ENCODE data around the gene EIF4G3. TPM values are rescaled to one million over a fixed set of nuclear protein-coding genes. Genes with fewer than 3 reads are reported as not detected.

Gene EIF4G3
- total and polyA plus RNA-seq, 2 of the 8 experiments (the other 6 are each of a cell fraction or from before 2014, with no cell fraction given): 47.5 to 66.6 TPM

DNA sequence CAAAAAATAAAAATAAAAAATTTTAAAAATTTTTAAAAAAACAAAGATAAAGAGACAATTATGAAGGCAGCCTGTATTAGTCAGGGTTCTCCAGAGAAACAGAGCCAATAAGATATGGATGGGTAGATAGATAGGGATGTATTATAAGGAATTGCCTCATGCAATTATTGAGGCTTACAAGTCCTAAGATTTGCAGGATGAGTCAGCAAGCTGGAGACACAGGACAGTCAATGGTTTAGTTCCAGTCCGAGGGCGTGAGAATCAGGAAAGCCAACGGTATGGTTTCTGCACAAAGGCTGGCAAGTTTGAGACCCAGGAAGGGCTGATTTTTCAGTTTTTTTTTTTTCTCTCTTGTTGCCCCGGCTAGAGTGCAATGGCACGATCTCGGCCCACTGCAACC is 24.1 kb upstream of the EIF4G3 start:
- Histone ChIP-seq H3K9me3 (ENCODE audit: insufficient read depth in 2 of 2, low read depth in 1 of 2, low read length in 1 of 2) (no peaks in the 10 kb centered on the region), H3K23ac (ENCODE audit: insufficient read length) (no peak overlapping the region), H3K9ac (replicated peaks in 1 of 4; ENCODE audit: extremely low read depth in 1 of 4, low read depth in 3 of 4, low read length in 3 of 4) (no peak overlapping the region), H2BK15ac (ENCODE audit: low read length) (no peak overlapping the region), H3K4me1 (replicated peaks in 1 of 4; ENCODE audit: control insufficient read depth in 3 of 4, insufficient read depth in 4 of 4, low read length in 3 of 4) (no peaks in the 10 kb centered on the region), H4K20me1 (replicated peaks in 1 of 2; ENCODE audit: control insufficient read depth in 1 of 2, insufficient read depth in 2 of 2, low read length in 2 of 2) (no peaks in the 10 kb centered on the region), H2BK120ac (replicated peaks; ENCODE audit: low read depth, low read length) (no peak overlapping the region), H2BK5ac (ENCODE audit: low read depth, low read length) (no peak overlapping the region), H2AK5ac (ENCODE audit: low read depth, low read length) (no peak overlapping the region), H3K79me2 (ENCODE audit: control insufficient read depth in 1 of 2, insufficient read depth in 2 of 2, low read length in 2 of 2) (no peaks in the 10 kb centered on the region), H2BK20ac (ENCODE audit: low read length) (no peak overlapping the region), H3K18ac (ENCODE audit: extremely low read depth, low read length) (no peak overlapping the region), H4K8ac (ENCODE audit: extremely low read depth, insufficient read depth, low read length) (no peak overlapping the region), H3K23me2 (ENCODE audit: low read depth, low read length) (no peaks in the 10 kb centered on the region), H3K36me3 (ENCODE audit: control insufficient read depth in 2 of 4, insufficient read depth in 4 of 4, low read length in 3 of 4) (no peaks in the 10 kb centered on the region), H4K91ac (replicated peaks; ENCODE audit: insufficient read length, low read length) (no peak overlapping the region), H3K27ac (ENCODE audit: low read depth, low read length) (no peak overlapping the region), H3K14ac (ENCODE audit: insufficient read length) (no peak overlapping the region), H3K4me2 (ENCODE audit: insufficient read depth in 1 of 2, low read depth in 2 of 2, low read length in 2 of 2) (no peak overlapping the region), H3K27me3 (replicated peaks in 1 of 4; ENCODE audit: control insufficient read depth in 3 of 4, extremely low read depth in 1 of 4, insufficient read depth in 3 of 4, low read length in 3 of 4) (peaks cover 0 to 4% (median 3%) of the 10 kb centered on the region in 4 experiments; a peak in 4 of 7 replicates), H2BK12ac (ENCODE audit: low read depth, low read length) (no peak overlapping the region), H4K5ac (ENCODE audit: insufficient read length, low read depth, low read length) (no peak overlapping the region), H2AFZ (ENCODE audit: low read length) (no peak overlapping the region), H3K4me3 (ENCODE audit: extremely low read depth in 1 of 4, insufficient read depth in 2 of 4, low read depth in 3 of 4, low read length in 4 of 4) (no peak overlapping the region), H3K79me1 (ENCODE audit: low read depth, low read length) (no peaks in the 10 kb centered on the region), H3K4ac (replicated peaks; ENCODE audit: insufficient read length, low read depth, low read length) (no peak overlapping the region), H3K56ac (replicated peaks; ENCODE audit: insufficient read length, low read depth, low read length) (no peak overlapping the region)
- 91% methylated on average over 6 of the region's 6 CpGs; no CpG with 5 or more reads in 1 of the 2 experiments for WGBS, 2 experiments (ENCODE audit: extremely low coverage in 1 of 2, insufficient coverage in 1 of 2, insufficient read length in 1 of 2, insufficient replicate concordance in 2 of 2, low coverage in 1 of 2, low lambda C conversion rate in 2 of 2, missing lambda C conversion rate in 1 of 2)
- FAIRE-seq: no peak
- ChIA-PET CTCF (ENCODE audit: partially characterized antibody) (interaction anchor here (1.5 to 1.9 kb wide), 2 partner anchors 17 to 504 kb away, joined by 3 to 6 read pairs; no protein-coding TSS in a partner anchor), POLR2A (ENCODE audit: partially characterized antibody) (no interaction called here)
- no peak for DNase-seq (ENCODE audit: low read depth in 1 of 2, low spot score in 2 of 2)
- TF ChIP-seq SIN3A (conservative IDR thresholded peaks at IDR 0.05 in 1 of 2, IDR thresholded peaks at IDR 0.05 in 1 of 2; ENCODE audit: low read depth in 1 of 2, low read length in 2 of 2) (no peak), TCF12 (IDR thresholded peaks at IDR 0.05; ENCODE audit: low read depth, low read length) (no peak), ATF2 (IDR thresholded peaks at IDR 0.05; ENCODE audit: low read length) (no peak), EGR1 (IDR thresholded peaks at IDR 0.05; ENCODE audit: borderline replicate concordance, low read depth, low read length) (no peak), SIX5 (IDR thresholded peaks at IDR 0.05; ENCODE audit: low read depth, low read length) (no peak), GABPA (IDR thresholded peaks at IDR 0.05; ENCODE audit: borderline replicate concordance, insufficient read depth, low read length) (no peak), POLR2A (IDR thresholded peaks at IDR 0.05; ENCODE audit: control extremely low read depth in 1 of 2, low read depth in 2 of 2, low read length in 2 of 2) (no peak), SP2 (IDR thresholded peaks at IDR 0.05; ENCODE audit: low read length) (no peak), POLR2AphosphoS5 (IDR thresholded peaks at IDR 0.05; ENCODE audit: low read depth, low read length) (no peak), BRCA1 (IDR thresholded peaks at IDR 0.05; ENCODE audit: low read depth, low read length) (no peak), RBBP5 (IDR thresholded peaks at IDR 0.05; ENCODE audit: borderline replicate concordance, low read depth, low read length) (no peak)
- TF ChIP-seq, protein P1, sequence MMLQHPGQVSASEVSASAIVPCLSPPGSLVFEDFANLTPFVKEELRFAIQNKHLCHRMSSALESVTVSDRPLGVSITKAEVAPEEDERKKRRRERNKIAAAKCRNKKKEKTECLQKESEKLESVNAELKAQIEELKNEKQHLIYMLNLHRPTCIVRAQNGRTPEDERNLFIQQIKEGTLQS (IDR thresholded peaks at IDR 0.05; ENCODE audit: insufficient read depth, low read depth, low read length): no peak
